Neural crest cell (in vitro differentiated cells): ENCODE data around the gene ATL1. TPM values are rescaled to one million over a fixed set of nuclear protein-coding genes. Genes with fewer than 3 reads are reported as not detected.

Source experiments
- DNase-seq: peaks from one replicate; pipeline ENCODE4 v3.0.0; 2021; ENCODE audit warnings: low read depth, mixed read lengths, low spot score
- H3K27ac Mint-ChIP-seq: one replicate; pipeline ENCODE4 v1.8.0; 2021; ENCODE audit warnings: mild to moderate bottlenecking, mixed read lengths; ENCODE audit not compliant: unreplicated experiment
- H3K27me3 Mint-ChIP-seq: 2 replicates; pipeline ENCODE4 v1.8.0; 2021; ENCODE audit warnings: low read depth, mild to moderate bottlenecking, mixed read lengths
- H3K36me3 Mint-ChIP-seq: 2 replicates; pipeline ENCODE4 v1.8.0; 2021; ENCODE audit warnings: low read depth, mild to moderate bottlenecking, mixed read lengths
- H3K4me1 Mint-ChIP-seq: 2 replicates; pipeline ENCODE4 v1.8.0; 2021; ENCODE audit warnings: mixed read lengths
- H3K4me3 Mint-ChIP-seq: one replicate; pipeline ENCODE4 v1.8.0; 2021; ENCODE audit warnings: mild to moderate bottlenecking, mixed read lengths
- H3K9me3 Mint-ChIP-seq: 2 replicates; pipeline ENCODE4 v1.8.0; 2021; ENCODE audit warnings: mixed read lengths
- CTCF ChIP-seq: fragments of 200-600 bp; sonication (generic); conservative IDR thresholded peaks from 2 replicates; pipeline ENCODE4 v1.5.0; 2021; ENCODE audit warnings: antibody characterized with exemption, mild to moderate bottlenecking
- total RNA-seq: library from RNA; stranded (reverse); gene quantifications from 2 replicates; pipeline ENCODE4 v1.2.1, GENCODE V29; 2021

The ATL1 gene
- total RNA-seq, 1 donor from 2014 or later: 15.9 TPM

DNA sequence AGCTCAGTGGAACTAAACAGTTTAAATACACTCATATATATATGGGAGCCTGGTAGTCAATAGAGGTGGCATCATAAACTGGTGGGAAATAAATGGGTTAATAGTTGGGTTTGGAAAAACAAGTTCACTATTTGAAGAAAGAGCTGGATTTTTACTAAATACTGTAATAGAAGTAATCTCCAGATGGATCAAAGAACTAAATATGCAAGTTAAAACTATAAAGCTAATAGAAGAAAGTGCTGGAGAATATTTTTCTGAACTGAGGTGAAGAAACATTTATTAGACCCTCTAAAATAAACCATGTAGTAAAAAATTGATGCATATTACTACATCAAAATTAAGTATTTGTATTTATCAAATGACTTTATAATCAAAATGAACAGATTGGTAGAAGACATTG is 38.8 kb downstream of the ATL1 start:
- Mint-ChIP-seq H3K27me3 (no peaks in the 10 kb centered on the region), H3K4me1 (peaks cover 19% of the 10 kb centered on the region), H3K36me3 (no peaks in the 10 kb centered on the region), H3K27ac (no peak overlapping the region), H3K9me3 (no peaks in the 10 kb centered on the region), H3K4me3 (no peak overlapping the region)
- TF ChIP-seq CTCF: no peak
- no peak for DNase-seq

DNA sequence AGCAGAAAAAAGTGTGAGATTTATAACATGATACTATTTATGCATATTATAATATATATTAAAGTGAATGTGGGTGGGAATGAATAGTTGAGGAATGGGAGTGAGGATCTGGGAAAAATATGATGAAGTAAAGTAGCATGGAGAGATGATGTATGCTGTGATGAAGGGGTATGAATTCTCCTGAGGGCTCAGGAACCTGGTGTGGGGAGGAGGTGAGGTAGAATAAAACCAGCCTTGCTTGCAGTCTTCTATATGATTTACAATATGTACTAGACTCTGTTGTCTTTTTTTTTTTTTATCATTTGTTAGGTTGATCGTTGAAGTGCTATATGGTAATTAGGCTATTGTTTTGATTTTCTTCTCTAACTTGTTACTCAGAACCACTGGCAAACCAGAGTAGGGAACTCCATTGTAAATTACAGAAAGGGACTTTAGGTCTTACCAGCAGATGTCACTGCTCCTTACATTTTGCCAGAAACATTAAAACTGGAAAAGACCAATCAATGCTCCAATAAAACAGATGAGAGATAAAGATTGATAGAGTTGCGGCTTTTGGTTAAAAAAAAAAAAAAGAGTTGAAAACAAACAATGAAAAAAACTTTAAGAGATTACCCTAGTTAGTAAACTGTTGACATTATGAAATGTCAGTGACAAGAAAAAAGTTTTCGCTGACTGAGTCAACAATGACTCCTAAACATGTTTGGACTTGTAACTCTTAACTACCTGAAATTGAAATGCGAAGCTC is 39.9 kb downstream of the ATL1 start:
- Mint-ChIP-seq H3K9me3 (no peaks in the 10 kb centered on the region), H3K27ac (no peak overlapping the region), H3K27me3 (no peaks in the 10 kb centered on the region), H3K4me3 (no peak overlapping the region), H3K36me3 (no peaks in the 10 kb centered on the region), H3K4me1 (peaks cover 7% of the 10 kb centered on the region)
- peak; percentile 71 for TF ChIP-seq CTCF
- DNase-seq: no peak

GRCh38 chr14:50600849-50601248 is 40.9 kb downstream of the ATL1 start:
- DNase-seq: no peak
- Mint-ChIP-seq H3K4me1 (peaks cover 9% of the 10 kb centered on the region), H3K27me3 (no peaks in the 10 kb centered on the region), H3K36me3 (no peaks in the 10 kb centered on the region), H3K4me3 (no peak overlapping the region), H3K27ac (no peak overlapping the region), H3K9me3 (no peaks in the 10 kb centered on the region)
- TF ChIP-seq CTCF: no peak

DNA sequence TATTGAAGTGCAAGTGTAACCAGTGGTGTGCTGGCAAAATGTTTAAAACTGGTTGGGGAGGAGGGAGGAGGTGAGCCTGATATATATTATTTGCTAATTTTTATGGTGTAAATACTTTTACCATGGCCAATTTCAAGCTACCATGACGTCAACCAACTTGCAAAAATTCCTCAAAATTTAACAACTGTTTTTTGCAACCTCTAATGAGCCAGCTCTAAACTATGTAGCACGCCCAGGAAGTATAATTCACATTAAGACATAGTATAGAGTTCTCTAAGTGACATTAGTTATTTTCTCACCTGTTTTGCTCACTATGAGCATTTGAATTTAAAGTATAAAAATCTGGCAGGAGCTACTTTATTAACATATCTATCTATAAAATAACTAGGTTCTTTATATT is 41.4 kb downstream of the ATL1 start:
- peaks cover 13% of the 10 kb centered on the region for H3K4me1 Mint-ChIP-seq
- H3K36me3 Mint-ChIP-seq: no peaks in the 10 kb centered on the region
- no peak overlapping the region for H3K4me3 Mint-ChIP-seq
- no peaks in the 10 kb centered on the region for H3K27me3 Mint-ChIP-seq
- no peak for DNase-seq
- no peaks in the 10 kb centered on the region for H3K9me3 Mint-ChIP-seq
- TF ChIP-seq CTCF: no peak
- no peak overlapping the region for H3K27ac Mint-ChIP-seq

DNA sequence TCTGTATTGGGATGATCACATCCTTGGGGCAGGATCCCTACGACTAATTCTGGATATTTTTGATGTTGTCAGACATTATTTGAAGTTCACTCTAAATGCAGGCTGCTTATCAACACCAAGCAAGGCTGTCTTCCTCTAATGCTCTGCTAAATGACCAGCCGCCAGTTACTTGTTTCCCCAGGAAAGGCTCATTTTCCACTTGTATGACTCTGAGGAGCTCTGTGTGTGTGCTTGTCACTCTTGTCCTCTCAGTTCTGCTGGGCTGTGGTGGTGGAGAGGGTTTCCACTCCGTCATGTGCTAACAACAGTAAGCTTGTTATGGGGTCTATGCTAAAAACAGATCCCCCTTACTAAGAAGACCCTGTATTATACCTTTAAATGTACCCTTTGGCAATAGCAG is 42.1 kb downstream of the ATL1 start:
- no peaks in the 10 kb centered on the region for H3K36me3 Mint-ChIP-seq
- H3K4me1 Mint-ChIP-seq: peaks cover 19% of the 10 kb centered on the region
- H3K27me3 Mint-ChIP-seq: no peaks in the 10 kb centered on the region
- no peak for TF ChIP-seq CTCF
- H3K9me3 Mint-ChIP-seq: no peaks in the 10 kb centered on the region
- DNase-seq: no peak
- no peak overlapping the region for H3K4me3 Mint-ChIP-seq
- H3K27ac Mint-ChIP-seq: no peak overlapping the region
